ENCODE data around the gene FARP1.

DNA sequence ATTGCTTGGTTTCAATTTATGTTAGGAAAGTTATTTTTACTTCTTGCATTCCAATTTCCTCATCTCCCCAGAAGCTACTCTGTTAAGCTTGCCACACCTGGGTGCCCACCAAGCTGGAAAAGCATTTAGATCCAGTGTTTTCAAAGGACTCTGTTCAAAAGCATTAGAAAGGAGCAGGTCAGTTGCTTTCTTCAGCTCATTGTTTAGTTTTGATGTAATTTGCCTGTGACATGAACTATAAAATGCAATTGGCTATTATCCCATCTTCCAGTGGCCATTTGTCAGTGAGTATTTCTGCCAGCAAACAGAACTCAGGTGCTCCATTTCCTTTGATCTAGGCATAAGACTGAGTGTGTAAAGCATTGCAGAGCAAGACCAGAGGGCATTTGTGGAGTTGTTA lies 80.8 kb downstream of the FARP1 start:
- TF ChIP-seq, protein P1, sequence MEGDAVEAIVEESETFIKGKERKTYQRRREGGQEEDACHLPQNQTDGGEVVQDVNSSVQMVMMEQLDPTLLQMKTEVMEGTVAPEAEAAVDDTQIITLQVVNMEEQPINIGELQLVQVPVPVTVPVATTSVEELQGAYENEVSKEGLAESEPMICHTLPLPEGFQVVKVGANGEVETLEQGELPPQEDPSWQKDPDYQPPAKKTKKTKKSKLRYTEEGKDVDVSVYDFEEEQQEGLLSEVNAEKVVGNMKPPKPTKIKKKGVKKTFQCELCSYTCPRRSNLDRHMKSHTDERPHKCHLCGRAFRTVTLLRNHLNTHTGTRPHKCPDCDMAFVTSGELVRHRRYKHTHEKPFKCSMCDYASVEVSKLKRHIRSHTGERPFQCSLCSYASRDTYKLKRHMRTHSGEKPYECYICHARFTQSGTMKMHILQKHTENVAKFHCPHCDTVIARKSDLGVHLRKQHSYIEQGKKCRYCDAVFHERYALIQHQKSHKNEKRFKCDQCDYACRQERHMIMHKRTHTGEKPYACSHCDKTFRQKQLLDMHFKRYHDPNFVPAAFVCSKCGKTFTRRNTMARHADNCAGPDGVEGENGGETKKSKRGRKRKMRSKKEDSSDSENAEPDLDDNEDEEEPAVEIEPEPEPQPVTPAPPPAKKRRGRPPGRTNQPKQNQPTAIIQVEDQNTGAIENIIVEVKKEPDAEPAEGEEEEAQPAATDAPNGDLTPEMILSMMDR (IDR thresholded peaks at IDR 0.05; ENCODE audit: insufficient read depth, low read depth, low read length) = no peak
- no peak for TF ChIP-seq EZH2 (IDR thresholded peaks at IDR 0.05; ENCODE audit: insufficient read depth, low read length)

All from astrocyte (in vitro differentiated cells and primary cell).